Measurements from ENCODE around the gene PAQR6.

- TF ChIP-seq CTCF (IDR thresholded peaks at IDR 0.05) (no peak), ZFX (IDR thresholded peaks at IDR 0.05; ENCODE audit: borderline replicate concordance) (no peak)
Measured at GRCh38 chr1:156293895-156294294, 46.0 kb upstream of the PAQR6 start.

Measured in 22Rv1 (cell line).